ENCODE measurements around the gene MT1H.
"Not testable (repeated sequence)": the region's sequence is repeated elsewhere in the genome, so short reads cannot be mapped to it uniquely, and the experiment has no call there.

MT1H gene

DNA sequence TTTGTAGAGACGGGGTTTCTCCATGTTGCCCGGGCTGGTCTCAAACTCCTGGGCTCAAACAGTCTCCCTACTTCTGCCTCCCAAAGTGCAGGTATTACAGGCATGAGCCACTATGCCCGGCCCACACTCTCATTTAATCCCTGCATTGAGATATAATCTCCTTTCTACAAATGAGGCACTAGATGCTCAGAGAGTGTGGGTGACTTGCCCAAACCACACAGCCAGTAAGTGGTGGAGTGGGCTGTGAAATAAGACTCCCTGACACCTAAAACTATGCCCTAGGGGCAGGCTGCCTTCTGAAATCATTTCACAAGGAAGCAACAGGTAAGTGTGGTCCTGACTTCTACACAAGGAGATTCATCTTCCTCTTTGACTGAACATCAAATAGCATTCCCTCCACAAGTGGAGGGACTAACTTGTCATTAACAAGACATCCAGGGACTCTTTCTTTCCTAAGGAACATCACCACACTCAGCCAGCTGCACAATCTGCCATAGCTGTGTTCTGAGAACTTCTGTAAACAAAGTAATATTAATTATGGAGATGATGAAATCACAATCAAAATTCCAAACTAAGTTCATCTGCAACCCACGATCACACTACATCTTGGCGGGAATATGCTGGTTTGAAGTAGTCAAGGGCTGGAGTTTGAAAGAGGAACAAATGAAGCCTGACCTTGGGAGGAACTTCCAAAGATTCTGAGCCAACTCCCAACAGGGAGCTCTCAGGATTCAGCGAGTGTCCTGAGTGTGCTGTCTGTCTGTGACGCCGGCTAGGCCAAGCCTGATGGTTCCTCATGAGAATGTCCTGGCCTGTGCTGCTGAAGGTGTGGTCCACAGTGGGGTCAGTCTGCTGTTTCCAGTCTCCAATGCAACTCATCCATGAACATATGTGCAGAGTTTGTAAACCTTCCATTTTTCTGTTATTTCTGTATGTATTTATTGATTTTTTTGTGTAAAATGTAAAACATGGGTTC, 4.0 kb upstream of the MT1H start:
- FAIRE-seq: not testable (repeated sequence)

DNA sequence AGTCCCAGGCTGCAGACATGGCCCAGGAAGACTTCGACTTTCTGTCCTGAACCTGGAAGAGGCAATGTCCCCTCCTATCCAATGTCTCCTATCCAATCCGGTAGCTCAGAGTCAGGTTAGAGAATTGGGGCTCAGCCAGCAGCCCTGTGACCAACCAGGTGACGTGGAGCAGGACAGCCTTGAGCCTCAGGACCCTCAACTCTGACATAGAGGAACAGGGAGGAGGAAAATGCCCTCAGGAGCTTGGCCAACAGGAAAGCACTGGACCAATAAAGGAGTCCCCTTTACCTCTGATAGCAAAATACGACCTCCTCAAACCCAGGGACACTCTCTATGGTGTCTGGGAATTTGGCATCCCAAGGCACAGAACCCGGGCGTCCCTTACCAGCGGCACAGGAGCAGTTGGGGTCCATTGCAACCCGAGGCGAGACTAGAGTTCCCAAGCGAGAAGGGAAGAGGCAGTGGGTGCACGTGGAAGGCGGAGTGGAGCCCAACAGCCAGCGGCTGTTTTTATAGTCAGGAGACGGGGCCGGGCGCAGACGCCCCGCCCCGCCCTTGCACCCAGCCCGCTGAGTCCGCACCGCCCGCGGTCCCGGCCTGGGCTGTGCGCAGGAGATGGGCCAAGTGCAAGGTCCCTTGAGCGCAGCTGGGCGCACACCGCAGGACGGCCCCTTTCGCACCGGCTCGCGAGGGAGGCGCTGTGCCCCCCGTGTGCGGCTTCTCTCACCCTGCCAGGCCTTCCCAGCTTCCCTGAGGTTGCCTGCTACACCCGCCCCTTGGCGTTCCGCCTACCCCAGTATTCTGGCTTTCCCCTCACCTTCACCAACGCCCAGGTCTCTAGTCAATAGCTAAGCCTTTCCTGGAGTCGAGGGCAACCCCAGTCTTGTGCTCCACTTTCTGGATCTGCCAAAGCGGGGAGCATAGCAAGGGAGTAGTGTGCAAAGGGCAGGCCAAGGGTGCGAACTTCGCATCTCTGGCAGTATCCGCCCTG, 1.7 kb upstream of the MT1H start, which contains the start of gene MT1G:
Gene MT1G, minus strand, starts transcription at position 485 of the 991 bp plus-strand sequence. Its CDS starts 72 bp downstream, at position 413.
- FAIRE-seq: no peak

DNA sequence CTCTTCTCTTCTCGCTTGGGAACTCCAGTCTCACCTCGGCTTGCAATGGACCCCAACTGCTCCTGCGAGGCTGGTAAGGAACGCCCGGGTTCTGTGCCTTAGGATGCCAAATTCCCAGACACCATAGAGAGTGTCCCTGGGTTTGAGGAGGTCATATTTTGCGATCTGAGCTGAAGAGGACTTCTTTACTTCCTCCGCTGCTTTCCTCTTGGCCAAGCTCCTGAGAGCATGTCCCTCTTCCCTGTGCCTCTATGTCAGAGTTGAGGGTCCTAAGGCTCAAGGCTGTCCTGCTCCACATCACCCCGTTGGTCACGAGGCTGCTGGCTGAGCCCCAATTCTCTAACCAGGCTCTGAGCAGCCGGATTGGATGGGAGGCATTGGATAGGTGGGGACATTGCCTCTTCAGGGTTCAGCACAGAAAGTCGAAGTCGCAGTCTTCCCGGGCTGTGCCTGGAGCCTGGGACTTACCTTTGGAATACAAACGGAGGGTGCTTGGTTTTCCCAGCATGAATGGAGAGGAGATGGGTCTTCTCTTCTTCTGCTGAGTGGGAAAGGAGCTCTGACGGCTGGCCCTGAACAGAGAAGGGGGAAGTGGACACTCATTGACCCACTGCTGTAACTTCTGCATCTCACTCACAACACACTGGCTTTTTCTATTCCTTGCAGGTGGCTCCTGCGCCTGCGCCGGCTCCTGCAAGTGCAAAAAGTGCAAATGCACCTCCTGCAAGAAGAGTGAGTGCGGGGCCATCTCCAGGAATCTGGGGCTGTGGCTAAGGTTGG, 416 bp downstream of the MT1H start:
- FAIRE-seq: no peak

DNA sequence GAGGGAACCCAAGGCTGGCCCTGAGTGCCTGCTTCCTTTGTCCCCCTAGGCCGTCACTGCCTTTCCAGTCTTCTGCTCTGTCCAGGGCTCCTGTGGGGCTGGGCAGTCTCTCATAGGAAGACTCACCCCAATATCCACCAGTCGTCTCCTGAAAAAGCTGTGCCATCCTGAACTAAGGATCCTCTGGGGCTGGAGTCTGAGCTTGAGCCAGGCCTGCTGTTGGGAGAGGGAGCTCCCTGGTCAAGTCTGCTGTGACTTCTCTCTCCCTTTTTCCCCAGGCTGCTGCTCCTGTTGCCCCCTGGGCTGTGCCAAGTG, 963 bp downstream of the MT1H start:
- no peak for FAIRE-seq

DNA sequence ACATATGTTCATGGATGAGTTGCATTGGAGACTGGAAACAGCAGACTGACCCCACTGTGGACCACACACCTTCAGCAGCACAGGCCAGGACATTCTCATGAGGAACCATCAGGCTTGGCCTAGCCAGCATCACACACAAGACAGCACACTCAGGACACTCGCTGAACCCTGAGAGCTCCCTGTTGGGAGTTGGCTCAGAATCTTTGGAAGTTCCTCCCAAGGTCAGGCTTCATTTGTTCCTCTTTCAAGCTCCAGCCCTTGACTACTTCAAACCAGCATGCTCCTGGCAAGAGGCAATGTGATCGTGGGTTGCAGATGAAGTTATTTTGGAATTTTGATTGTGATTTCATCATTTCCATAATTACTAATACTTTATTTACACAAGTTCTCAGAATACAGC, 2.1 kb downstream of the MT1H start:
- not testable (repeated sequence) for FAIRE-seq

DNA sequence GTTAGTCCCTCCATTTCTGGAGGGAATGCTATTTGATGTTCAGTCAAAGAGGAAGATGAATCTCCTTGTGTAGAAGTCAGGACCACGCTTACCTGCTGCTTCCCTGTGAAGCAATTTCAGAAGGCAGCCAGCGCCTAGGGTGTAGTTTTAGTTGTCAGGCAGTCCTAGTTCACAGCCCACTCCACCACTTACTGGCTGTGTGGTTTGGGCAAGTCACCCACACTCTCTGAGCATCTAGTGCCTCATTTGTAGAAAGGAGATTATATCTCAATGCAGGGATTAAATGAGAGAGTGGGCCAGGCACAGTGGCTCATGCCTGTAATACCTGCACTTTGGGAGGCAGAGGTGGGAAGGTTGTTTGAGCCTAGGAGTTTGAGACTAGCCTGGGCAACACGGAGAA, 2.6 kb downstream of the MT1H start:
- not testable (repeated sequence) for FAIRE-seq

DNA sequence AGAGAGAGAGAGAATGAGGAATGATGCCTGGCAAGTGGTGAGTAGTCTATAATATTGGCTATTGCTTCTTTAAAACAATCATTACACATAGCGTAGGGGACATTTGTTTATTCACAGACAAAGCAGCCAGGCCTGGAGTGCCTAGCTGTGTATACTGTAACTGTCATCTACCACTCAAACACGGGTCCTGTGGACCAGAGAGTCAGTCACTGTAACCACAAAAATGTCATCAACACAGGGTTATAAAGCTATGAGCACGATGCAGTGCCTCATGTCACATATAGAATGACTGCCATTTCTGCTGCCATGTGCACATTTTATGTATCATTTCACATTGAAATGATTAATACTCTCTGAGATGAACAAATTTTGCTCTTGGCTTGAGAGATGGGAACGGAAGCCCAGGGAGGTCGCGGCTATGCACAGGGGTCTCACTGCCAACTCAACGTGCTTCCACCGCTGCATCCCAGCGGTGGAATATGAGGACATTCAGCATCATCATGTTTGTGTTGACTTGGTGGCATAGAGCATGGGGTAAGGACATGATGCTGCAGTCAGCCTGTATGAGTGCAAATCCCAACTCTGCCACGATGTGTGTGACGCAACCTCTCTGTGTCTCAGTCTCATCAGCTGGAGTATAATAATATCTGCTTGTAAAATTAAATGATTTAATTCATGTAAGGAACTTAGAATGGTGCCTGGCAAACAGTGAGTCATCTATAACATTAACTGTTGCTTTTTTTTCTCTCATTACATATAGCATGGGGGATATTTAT, 3.3 kb downstream of the MT1H start:
- FAIRE-seq: no peak

DNA sequence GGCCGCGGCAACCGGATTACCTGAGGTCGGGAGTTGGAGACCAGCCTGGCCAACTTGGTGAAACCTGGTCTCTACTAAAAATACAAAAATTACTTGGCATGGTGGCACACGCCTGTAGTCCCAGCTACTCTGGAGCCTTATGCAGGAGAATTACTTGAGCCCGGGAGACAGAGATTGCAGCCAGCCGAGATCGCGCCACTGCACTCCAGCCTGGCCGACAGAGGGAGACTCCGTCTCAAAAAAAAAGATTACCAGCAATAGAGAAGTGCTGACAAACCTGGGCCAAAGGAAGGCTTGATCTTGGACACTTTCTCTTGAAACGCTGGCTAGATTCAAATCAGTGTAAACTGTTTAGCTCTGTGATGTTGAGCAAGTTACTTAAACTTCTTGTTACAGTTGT, 4.3 kb downstream of the MT1H start:
- no peak for FAIRE-seq

DNA sequence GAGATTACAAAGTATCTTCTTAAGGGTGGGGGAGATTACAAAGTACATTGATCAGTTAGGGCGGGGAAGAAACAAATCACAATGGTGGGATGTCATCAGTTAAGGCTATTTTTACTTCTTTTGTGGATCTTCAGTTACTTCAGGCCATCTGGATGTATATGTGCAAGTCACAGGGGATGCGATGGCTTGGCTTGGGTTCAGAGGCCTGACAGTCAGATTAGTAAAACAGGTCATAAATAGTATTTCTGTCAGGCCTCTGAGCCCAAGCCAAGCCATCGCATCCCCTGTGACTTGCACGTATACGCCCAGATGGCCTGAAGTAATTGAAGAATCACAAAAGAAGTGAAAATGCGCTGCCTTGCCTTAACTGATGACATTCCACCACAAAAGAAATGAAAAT, 5.0 kb downstream of the MT1H start:
- not testable (repeated sequence) for FAIRE-seq

DNA sequence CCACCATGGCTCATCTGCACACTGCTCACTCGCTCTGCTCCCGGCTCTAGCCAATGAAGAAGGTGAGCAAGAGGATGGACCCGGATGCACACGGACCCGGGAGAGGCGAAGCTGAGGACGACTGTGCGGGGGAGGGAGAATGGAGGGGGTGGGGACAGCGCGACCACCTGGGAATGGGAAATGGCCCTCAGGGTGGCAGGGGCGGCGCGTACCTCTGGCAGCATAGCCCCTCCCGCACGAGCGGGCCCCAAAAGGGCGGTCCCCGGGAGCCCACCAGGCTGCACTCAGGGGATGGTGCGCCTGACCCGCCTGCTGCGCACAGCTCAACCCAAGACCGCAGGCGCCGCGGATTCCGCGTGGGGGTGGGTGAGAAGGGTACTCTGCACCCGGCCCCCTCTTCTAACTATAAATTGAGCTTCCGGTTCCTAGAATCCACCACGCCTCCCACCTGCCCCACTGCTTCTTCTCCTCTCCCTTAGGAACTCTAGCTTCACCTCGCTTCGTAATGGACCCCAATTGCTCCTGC, 6.1 kb downstream of the MT1H start:
- no peak for FAIRE-seq

DNA sequence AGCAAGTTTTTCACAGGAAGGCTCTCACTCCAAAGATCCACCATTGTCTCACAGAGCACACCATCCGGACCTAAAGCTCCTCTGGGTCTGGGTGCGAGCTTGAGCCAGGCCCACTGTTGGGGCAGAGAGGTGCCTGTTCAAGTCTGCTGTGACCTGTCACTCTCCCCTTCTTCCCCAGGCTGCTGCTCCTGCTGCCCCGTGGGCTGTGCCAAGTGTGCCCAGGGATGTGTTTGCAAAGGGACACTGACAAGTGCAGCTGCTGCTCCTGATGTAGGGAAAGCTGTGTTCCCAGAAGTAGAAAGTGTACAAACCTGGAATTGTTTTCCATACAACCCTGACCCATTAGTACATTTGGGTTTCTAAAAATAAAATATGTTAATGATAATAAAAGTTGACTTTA, 7.9 kb downstream of the MT1H start:
- no peak for FAIRE-seq

DNA sequence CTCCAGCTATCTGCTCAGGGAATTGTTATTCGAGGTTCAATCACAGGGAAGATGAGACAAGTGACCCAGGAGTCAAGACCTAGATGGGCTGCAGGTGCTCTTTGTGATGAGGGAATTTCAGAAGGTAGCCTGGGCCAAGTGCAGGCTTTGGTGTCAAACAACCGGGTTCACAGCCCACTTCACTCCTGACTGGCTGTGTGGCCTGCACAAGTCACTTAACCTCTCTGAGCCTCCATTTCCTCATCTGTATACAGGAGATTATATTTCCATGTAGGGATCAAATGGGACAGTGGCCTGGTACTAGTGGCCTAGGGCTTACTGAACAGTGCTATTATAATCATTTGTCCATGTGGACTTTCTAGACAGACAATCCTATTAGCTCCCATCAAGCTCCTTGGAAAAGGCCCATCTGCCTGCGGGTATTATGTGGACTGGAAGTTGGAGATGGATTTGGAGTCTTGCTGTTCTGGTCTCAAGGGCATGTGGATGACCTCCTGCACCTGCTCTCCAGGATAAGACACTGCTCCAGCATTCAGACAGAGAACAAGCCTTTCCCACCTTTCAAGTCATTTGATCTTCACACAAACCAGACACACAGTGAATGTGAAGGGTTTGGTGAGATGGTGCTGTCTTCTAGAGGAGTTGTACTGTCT, 9.6 kb downstream of the MT1H start:
- FAIRE-seq: no peak

DNA sequence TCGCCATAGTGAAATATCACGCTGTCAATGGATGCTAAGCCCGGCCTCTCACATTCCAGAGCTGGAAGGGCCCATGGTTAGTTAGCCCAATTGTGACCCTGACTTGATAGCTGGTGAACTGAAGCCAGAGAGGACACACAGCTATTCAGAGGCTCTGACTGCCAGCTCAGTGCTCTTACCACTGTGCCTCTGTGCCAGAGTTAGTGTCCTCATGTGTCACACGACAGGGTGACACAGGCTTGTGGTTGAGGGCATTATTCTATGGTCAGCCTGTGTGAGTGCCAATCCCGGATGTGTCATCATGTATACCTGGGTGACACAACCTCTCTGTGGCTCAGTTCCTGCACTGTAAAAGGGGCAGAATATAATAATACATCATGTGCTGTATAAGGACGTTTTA, 10.2 kb downstream of the MT1H start:
- no peak for FAIRE-seq

DNA sequence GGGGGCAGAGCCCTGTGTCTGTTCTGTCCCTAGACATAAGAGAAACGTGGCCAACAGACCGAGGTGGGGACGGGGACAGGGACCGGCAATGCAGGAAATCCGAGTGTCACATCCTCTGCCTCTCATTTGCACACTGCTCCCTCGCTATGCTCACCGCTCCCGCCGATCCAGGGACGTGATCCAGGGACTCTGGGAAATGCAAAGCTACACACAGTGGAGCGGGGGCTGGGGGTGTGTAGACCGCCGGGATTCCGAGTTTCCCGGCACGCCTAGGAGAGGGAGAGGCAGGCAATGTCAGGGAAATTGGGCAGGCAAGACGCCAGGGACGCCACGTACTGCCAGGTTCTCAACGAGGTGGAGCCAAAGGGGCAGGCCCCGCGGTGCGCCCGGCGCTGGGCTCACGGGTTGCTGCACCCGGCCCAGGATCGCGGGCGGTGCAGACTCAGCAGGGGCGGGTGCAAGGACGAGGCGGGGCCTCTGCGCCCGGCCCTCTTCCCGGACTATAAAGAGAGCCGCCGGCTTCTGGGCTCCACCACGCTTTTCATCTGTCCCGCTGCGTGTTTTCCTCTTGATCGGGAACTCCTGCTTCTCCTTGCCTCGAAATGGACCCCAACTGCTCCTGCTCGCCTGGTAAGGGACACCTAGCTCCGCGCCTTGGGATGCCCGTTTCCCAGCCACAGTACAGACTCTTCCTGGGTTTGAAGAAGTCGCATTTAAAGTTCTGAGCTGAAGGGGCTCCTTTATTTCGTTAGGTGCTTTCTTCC, 12.5 kb downstream of the MT1H start, which contains the start of gene MT1X:
Gene MT1X, plus strand, starts transcription at position 532 of the 764 bp plus-strand sequence. Its CDS starts 71 bp downstream, at position 603.
- no peak for FAIRE-seq

DNA sequence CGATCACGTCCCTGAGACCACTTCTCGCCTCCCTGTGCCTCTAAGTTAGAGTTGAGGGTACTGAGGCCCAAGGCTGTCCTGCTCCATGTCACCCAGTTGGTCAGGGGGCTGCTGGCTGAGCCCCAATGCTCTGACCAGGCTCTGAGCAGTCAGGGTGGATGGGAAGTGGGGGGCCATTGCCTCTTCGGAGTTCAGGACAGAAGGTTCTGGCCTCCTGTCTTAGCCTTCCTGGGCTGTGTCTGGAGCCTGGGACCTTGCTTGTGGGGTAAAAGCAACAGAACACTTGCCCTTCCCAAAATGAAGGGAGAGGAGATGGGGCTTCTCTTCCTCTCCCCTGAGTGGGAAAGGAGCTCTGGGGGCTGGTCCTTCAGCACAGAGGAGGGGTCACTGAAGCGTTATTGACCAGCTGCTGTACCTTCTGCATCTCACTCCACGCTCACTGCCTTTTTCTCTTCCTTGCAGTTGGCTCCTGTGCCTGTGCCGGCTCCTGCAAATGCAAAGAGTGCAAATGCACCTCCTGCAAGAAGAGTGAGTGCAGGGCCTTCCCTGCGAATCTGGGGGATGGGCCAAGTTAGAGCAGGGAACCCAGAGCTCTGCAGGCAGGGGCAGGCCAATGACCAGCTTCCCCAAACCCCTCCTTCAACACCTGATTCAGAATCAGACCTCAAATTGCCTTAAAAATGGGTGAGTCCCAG, 13.2 kb downstream of the MT1H start:
- no peak for FAIRE-seq

DNA sequence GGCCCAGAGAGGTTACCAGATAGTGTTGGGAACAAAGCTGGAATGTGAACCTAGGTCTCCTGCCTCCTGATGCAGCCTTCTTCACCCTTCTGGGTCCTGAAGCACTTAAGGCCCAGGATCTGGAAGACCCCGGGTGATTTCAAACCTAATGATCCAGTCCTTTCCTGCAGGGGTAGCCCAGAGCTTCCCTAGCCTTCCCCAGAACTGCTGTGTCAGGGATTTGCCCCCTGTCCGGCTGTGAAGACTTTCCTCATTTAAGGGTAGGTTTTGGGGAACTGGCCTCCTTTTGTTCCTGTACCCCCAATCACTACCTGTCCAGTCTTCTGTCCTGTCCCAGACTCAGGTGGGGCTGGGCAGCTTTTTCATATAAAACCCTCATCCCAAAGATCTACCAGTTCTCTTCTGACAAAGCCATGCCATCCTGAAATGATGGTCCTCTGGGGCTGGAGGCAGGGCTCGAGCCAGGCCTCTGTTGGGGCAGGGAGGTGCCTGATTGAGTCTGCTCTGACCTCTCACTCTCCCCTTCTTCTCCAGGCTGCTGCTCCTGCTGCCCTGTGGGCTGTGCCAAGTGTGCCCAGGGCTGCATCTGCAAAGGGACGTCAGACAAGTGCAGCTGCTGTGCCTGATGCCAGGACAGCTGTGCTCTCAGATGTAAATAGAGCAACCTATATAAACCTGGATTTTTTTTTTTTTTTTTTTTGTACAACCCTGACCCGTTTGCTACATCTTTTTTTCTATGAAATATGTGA, 14.0 kb downstream of the MT1H start:
- no peak for FAIRE-seq

DNA sequence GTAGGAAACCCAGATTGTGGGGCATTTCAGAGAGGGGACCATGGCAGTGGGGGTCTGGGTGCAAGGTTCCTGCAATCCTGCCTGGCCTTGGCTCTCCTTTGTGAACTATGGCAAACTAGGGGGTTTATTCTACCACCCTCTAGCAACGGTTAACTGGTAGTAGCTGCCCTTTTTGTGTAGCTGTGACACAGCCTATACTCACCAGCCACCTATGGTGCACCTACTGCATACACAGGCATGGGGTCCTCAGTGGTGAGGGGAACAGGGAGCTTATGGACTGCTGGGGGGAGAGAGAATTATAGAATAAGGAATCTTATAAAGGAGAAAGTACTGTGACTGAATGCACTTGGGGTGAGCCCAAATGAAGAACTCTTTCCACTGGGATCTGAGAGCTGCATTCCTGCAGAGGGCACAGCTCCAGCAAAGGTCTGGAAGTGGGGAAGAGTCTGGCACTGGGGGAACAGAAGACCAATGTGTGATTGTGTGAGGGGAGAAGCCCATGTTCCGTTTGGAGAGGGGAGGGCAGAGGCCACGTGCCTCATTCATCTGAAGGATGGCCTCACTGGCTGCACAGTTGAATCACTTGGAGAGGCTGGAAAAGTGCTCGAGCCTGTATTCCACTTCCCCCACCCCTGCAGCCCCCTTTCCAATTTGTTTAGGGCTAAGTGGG, 14.8 kb downstream of the MT1H start:
- FAIRE-seq: no peak

All from colon (tissue), 2 donors.